Measurements from ENCODE around the gene RMDN3. TPM values are rescaled to one million over a fixed set of nuclear protein-coding genes. Genes with fewer than 3 reads are reported as not detected.

RMDN3 gene
- total and polyA plus RNA-seq, 9 of the 15 experiments (the other 6 are each of a cell fraction or from before 2014, with no cell fraction given), result 8.1 to 38.2 (median 25.9) TPM

- TF ChIP-seq, protein P1, sequence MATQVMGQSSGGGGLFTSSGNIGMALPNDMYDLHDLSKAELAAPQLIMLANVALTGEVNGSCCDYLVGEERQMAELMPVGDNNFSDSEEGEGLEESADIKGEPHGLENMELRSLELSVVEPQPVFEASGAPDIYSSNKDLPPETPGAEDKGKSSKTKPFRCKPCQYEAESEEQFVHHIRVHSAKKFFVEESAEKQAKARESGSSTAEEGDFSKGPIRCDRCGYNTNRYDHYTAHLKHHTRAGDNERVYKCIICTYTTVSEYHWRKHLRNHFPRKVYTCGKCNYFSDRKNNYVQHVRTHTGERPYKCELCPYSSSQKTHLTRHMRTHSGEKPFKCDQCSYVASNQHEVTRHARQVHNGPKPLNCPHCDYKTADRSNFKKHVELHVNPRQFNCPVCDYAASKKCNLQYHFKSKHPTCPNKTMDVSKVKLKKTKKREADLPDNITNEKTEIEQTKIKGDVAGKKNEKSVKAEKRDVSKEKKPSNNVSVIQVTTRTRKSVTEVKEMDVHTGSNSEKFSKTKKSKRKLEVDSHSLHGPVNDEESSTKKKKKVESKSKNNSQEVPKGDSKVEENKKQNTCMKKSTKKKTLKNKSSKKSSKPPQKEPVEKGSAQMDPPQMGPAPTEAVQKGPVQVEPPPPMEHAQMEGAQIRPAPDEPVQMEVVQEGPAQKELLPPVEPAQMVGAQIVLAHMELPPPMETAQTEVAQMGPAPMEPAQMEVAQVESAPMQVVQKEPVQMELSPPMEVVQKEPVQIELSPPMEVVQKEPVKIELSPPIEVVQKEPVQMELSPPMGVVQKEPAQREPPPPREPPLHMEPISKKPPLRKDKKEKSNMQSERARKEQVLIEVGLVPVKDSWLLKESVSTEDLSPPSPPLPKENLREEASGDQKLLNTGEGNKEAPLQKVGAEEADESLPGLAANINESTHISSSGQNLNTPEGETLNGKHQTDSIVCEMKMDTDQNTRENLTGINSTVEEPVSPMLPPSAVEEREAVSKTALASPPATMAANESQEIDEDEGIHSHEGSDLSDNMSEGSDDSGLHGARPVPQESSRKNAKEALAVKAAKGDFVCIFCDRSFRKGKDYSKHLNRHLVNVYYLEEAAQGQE (IDR thresholded peaks at IDR 0.05; ENCODE audit: borderline replicate concordance), result 0 out of 2 replicates have a peak, but pooled peaks have one; percentile 24
- TF ChIP-seq, protein P1 (CRISPR knock-in tag; IDR thresholded peaks at IDR 0.05; ENCODE audit: low read depth), result peak; percentile 60
- TF ChIP-seq TRIM28 (IDR thresholded peaks at IDR 0.05), result no peak
- TF ChIP-seq ZNF561 (CRISPR knock-in tag; conservative IDR thresholded peaks at IDR 0.05), result no peak
- peak; percentile 21 for TF ChIP-seq TAF1 (IDR thresholded peaks at IDR 0.05; ENCODE audit: control insufficient read depth, extremely low read depth, insufficient read depth, low read length, severe bottlenecking)
- TF ChIP-seq RFX5 (IDR thresholded peaks at IDR 0.05; ENCODE audit: low read depth, low read length), result no peak
- TF ChIP-seq ZNF431 (CRISPR knock-in tag; IDR thresholded peaks at IDR 0.05), result peak; percentile 49; the same call in 1 of the 2 replicates
- TF ChIP-seq, protein P2, sequence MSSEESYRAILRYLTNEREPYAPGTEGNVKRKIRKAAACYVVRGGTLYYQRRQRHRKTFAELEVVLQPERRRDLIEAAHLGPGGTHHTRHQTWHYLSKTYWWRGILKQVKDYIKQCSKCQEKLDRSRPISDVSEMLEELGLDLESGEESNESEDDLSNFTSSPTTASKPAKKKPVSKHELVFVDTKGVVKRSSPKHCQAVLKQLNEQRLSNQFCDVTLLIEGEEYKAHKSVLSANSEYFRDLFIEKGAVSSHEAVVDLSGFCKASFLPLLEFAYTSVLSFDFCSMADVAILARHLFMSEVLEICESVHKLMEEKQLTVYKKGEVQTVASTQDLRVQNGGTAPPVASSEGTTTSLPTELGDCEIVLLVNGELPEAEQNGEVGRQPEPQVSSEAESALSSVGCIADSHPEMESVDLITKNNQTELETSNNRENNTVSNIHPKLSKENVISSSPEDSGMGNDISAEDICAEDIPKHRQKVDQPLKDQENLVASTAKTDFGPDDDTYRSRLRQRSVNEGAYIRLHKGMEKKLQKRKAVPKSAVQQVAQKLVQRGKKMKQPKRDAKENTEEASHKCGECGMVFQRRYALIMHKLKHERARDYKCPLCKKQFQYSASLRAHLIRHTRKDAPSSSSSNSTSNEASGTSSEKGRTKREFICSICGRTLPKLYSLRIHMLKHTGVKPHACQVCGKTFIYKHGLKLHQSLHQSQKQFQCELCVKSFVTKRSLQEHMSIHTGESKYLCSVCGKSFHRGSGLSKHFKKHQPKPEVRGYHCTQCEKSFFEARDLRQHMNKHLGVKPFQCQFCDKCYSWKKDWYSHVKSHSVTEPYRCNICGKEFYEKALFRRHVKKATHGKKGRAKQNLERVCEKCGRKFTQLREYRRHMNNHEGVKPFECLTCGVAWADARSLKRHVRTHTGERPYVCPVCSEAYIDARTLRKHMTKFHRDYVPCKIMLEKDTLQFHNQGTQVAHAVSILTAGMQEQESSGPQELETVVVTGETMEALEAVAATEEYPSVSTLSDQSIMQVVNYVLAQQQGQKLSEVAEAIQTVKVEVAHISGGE (CRISPR knock-in tag; IDR thresholded peaks at IDR 0.05), result no peak; a peak in 1 of 6 replicates
- TF ChIP-seq CBX8 (IDR thresholded peaks at IDR 0.05; ENCODE audit: borderline replicate concordance, extremely low read depth, low read depth, low read length, poor library complexity, severe bottlenecking), result no peak
- no peak for TF ChIP-seq XRCC5 (IDR thresholded peaks at IDR 0.05; ENCODE audit: low read depth, low read length)
- 0 out of 2 replicates have a peak, but pooled peaks have one; percentile 3 for TF ChIP-seq ZNF76 (CRISPR knock-in tag; IDR thresholded peaks at IDR 0.05; ENCODE audit: borderline replicate concordance)
- no peak for TF ChIP-seq STAT5B (CRISPR knock-in tag; IDR thresholded peaks at IDR 0.05)
- TF ChIP-seq NELFE (IDR thresholded peaks at IDR 0.05; ENCODE audit: insufficient read depth, insufficient read length), result no peak
- TF ChIP-seq ETS2 (tag; IDR thresholded peaks at IDR 0.05; ENCODE audit: borderline replicate concordance, poor library complexity, severe bottlenecking), result no peak
Observed at GRCh38 chr15:40763801-40764628, 9.0 kb upstream of the RMDN3 start, which contains the start of gene GCHFR (continued).

Measured in K562 (cell line).